ENCODE results near the gene SCGB2A2.

SCGB2A2 gene

GRCh38 chr11:62273284-62273683 is 3.3 kb downstream of the SCGB2A2 start:
- H3K27me3 ChIP-seq (replicated peaks; ENCODE audit: insufficient read depth, low read length), result no peaks in the 10 kb centered on the region
- H2AFZ ChIP-seq (ENCODE audit: low read length), result no peak overlapping the region
- no peaks in the 10 kb centered on the region for H4K20me1 ChIP-seq (ENCODE audit: insufficient read depth, low read length)

GRCh38 chr11:62273789-62274275 is 3.9 kb downstream of the SCGB2A2 start:
- Histone ChIP-seq H3K79me2 (ENCODE audit: low read length) (no peaks in the 10 kb centered on the region), H3K4me1 (ENCODE audit: low read length) (no peaks in the 10 kb centered on the region), H3K36me3 (replicated peaks; ENCODE audit: insufficient read depth, low read length) (no peaks in the 10 kb centered on the region), H3K27me3 (replicated peaks; ENCODE audit: insufficient read depth, low read length) (no peaks in the 10 kb centered on the region), H3F3A (ENCODE audit: insufficient read depth, low read length) (no peaks in the 10 kb centered on the region), H3K9me2 (replicated peaks; ENCODE audit: insufficient read depth, low read length) (no peaks in the 10 kb centered on the region), H3K9ac (ENCODE audit: low read length) (no peak overlapping the region), H3K9me3 (replicated peaks; ENCODE audit: insufficient read depth, low read length) (no peaks in the 10 kb centered on the region), H3K4me3 (ENCODE audit: low read length) (no peak overlapping the region), H2AFZ (ENCODE audit: low read length) (no peak overlapping the region), H3K27ac (ENCODE audit: low read length) (no peak overlapping the region), H4K20me1 (ENCODE audit: insufficient read depth, low read length) (no peaks in the 10 kb centered on the region), H3K4me2 (ENCODE audit: low read depth, low read length) (no peak overlapping the region)
- TF ChIP-seq CTCF (IDR thresholded peaks at IDR 0.05; ENCODE audit: low read length) (no peak), EZH2phosphoT487 (IDR thresholded peaks at IDR 0.05; ENCODE audit: low read length) (no peak), EZH2 (optimal IDR thresholded peaks at IDR 0.05; ENCODE audit: low read depth, low read length) (no peak)
- no peak for DNase-seq

More at GRCh38 chr11:62273284-62273683, 3.3 kb downstream of the SCGB2A2 start:
- Histone ChIP-seq H3K9me2 (replicated peaks; ENCODE audit: insufficient read depth, low read length) (no peaks in the 10 kb centered on the region), H3K27ac (ENCODE audit: low read length) (no peak overlapping the region), H3K4me2 (ENCODE audit: low read depth, low read length) (no peak overlapping the region), H3K4me1 (ENCODE audit: low read length) (no peaks in the 10 kb centered on the region), H3K36me3 (replicated peaks; ENCODE audit: insufficient read depth, low read length) (no peaks in the 10 kb centered on the region), H3K9ac (ENCODE audit: low read length) (no peak overlapping the region), H3K79me2 (ENCODE audit: low read length) (no peaks in the 10 kb centered on the region), H3K9me3 (replicated peaks; ENCODE audit: insufficient read depth, low read length) (no peaks in the 10 kb centered on the region), H3K4me3 (ENCODE audit: low read length) (no peak overlapping the region), H3F3A (ENCODE audit: insufficient read depth, low read length) (no peaks in the 10 kb centered on the region)
- no peak for DNase-seq
- TF ChIP-seq EZH2 (optimal IDR thresholded peaks at IDR 0.05; ENCODE audit: low read depth, low read length) (no peak), CTCF (IDR thresholded peaks at IDR 0.05; ENCODE audit: low read length) (no peak), EZH2phosphoT487 (IDR thresholded peaks at IDR 0.05; ENCODE audit: low read length) (no peak)

GRCh38 chr11:62280452-62280851 is 10.5 kb downstream of the SCGB2A2 start:
- Histone ChIP-seq H3K27me3 (replicated peaks; ENCODE audit: insufficient read depth, low read length) (no peaks in the 10 kb centered on the region), H3K79me2 (ENCODE audit: low read length) (no peaks in the 10 kb centered on the region), H2AFZ (ENCODE audit: low read length) (no peak overlapping the region), H3F3A (ENCODE audit: insufficient read depth, low read length) (no peaks in the 10 kb centered on the region), H3K9ac (ENCODE audit: low read length) (no peak overlapping the region), H3K9me3 (replicated peaks; ENCODE audit: insufficient read depth, low read length) (no peaks in the 10 kb centered on the region), H3K36me3 (replicated peaks; ENCODE audit: insufficient read depth, low read length) (no peaks in the 10 kb centered on the region), H3K27ac (ENCODE audit: low read length) (no peak overlapping the region), H3K4me1 (ENCODE audit: low read length) (no peaks in the 10 kb centered on the region), H3K4me2 (ENCODE audit: low read depth, low read length) (no peak overlapping the region), H4K20me1 (ENCODE audit: insufficient read depth, low read length) (no peaks in the 10 kb centered on the region), H3K9me2 (replicated peaks; ENCODE audit: insufficient read depth, low read length) (no peaks in the 10 kb centered on the region), H3K4me3 (ENCODE audit: low read length) (no peak overlapping the region)
- no peak for DNase-seq
- TF ChIP-seq CTCF (IDR thresholded peaks at IDR 0.05; ENCODE audit: low read length), result no peak
- no peak for TF ChIP-seq EZH2phosphoT487 (IDR thresholded peaks at IDR 0.05; ENCODE audit: low read length)
- TF ChIP-seq EZH2 (optimal IDR thresholded peaks at IDR 0.05; ENCODE audit: low read depth, low read length), result no peak

All from MM.1S (cell line).